H1 (cell line): Measurements from ENCODE around the gene CSN3. TPM values are rescaled to one million over a fixed set of nuclear protein-coding genes. Genes with fewer than 3 reads are reported as not detected.

Source experiments
- CHD2 ChIP-seq: IDR thresholded peaks from 2 replicates; pipeline ENCODE4 v1.6.1; 2012; ENCODE audit warnings: low read length, improper control_type of control experiment
- CTBP2 ChIP-seq: IDR thresholded peaks from 2 replicates; pipeline ENCODE4 v1.7.0; 2011; ENCODE audit warnings: borderline replicate concordance, mild to moderate bottlenecking, moderate library complexity, mixed read lengths, low read length; ENCODE audit not compliant: insufficient read depth, insufficient read length
- FOSL1 ChIP-seq: IDR thresholded peaks from 2 replicates; pipeline ENCODE4 v1.6.1; 2011; ENCODE audit warnings: mild to moderate bottlenecking, low read depth, low read length, moderate library complexity; ENCODE audit not compliant: insufficient read depth
- JUN ChIP-seq: IDR thresholded peaks from 2 replicates; pipeline ENCODE4 v1.6.1; 2011; ENCODE audit warnings: low read depth, mild to moderate bottlenecking, improper control_type of control experiment, low read length
- JUND ChIP-seq: IDR thresholded peaks from 2 replicates; pipeline ENCODE4 v1.6.1; 2011; ENCODE audit warnings: mild to moderate bottlenecking, improper control_type of control experiment, low read length
- PHF8 ChIP-seq: fragments of 200-600 bp; sonication (generic); conservative IDR thresholded peaks from 2 replicates; pipeline ENCODE4 v1.7.1; 2012; ENCODE audit warnings: low read depth, mild to moderate bottlenecking, inconsistent platforms, low read length, moderate library complexity
- RAD21 ChIP-seq, 2 experiments: IDR thresholded peaks in 1 of 2; conservative IDR thresholded peaks in 1 of 2; 2 replicates each; pipeline ENCODE4 v1.6.1; 2011; ENCODE audit warnings: low read depth in 2 of 2, low read length in 2 of 2, improper control_type of control experiment in 1 of 2, inconsistent platforms in 1 of 2, mild to moderate bottlenecking in 1 of 2, moderate library complexity in 1 of 2
- polyA plus RNA-seq, 7 experiments: library from polyadenylated mRNA; depleted of rRNA in 3 of 7; stranded (reverse) in 5 of 7; unstranded in 2 of 7; fragments of >200 nt in 5 of 7; fragments of 200-250 nt in 2 of 7; gene quantifications; 1 replicate in 5 of 7; 2 replicates in 1 of 7; 4 replicates in 1 of 7; pipeline versions ENCODE4 v1.2.1 to v1.2.3, GENCODE V29; 2011 to 2013; ENCODE audit warnings: missing spikeins in 2 of 7, mixed read lengths in 2 of 7
- total RNA-seq: library from RNA; stranded (reverse); fragmentation: NEBNext Ultra II Directional; extraction: Animal tissue kit (Norgen Biotek cat#: 25700); gene quantifications from 2 replicates; pipeline ENCODE4 v1.2.1, GENCODE V29; 2021

Gene CSN3
- total and polyA plus RNA-seq, 2 of the 8 experiments (the other 6 are each of a cell fraction or from before 2014, with no cell fraction given), result not detected

GRCh38 chr4:70192895-70193294, 49.5 kb upstream of the CSN3 start (continued):
- TF ChIP-seq CTBP2, result no peak
- TF ChIP-seq FOSL1, result no peak
- no peak for TF ChIP-seq RAD21 (IDR thresholded peaks at IDR 0.05 in 1 of 2, conservative IDR thresholded peaks at IDR 0.05 in 1 of 2; ENCODE audit: low read depth in 2 of 2, low read length in 2 of 2)
- no peak for TF ChIP-seq PHF8
- no peak for TF ChIP-seq CHD2
- no peak for TF ChIP-seq JUND
- no peak for TF ChIP-seq JUN
- TF ChIP-seq, all 59 proteins: peak for 0
